Measurements from ENCODE around the gene CBX2. TPM values are rescaled to one million over a fixed set of nuclear protein-coding genes. Genes with fewer than 3 reads are reported as not detected.

Gene CBX2
- total RNA-seq, 1 experiment from 2014 or later = 28.3 TPM

DNA sequence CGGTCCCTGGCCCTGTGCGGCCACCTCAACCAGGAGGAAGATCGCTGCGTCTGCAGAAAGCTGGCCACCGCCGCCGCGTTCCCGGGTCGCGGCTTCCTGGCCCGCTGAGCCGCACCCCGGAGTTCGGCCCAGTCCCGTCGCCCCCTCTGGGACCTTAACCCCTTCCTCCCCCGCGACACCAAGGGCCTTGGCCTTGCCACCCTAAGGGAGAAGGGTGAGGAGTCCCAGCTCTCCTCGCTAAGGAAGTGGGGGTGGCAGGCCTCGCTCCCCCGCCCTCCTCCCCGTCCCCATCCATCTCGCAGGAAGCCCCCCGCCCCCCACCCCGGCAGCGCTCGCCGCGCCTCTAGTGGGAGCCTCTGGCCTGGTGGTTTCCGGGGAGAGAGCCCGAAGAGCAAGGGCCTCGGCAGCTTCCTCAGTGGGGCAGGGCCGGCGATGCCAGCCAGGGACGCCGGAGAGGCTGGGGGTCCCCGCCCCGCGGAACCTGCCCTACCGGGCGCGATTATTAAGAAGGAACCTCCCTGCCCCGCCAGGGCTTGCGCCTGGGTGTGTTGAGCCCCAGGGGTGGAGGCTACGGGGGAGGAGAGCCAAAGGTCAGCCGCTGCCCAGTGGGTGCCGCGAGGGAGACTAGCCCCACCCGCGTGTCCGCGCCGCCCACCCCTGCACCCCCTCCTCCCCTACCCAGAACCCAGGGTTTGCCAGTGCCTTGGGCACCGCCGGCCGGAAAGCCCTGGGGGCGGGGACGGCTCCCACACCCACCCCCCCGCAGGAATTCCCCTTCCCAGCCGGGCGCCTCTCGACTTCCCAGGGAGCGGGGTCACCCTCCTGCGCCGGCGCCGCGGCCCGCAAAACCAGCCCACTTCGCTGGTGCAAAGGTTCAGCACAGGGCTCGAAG, 54.5 kb downstream of the CBX2 start:
- no peak for TF ChIP-seq ELF1 (IDR thresholded peaks at IDR 0.05; ENCODE audit: borderline replicate concordance, low read depth)
- TF ChIP-seq POLR2AphosphoS5 (IDR thresholded peaks at IDR 0.05; ENCODE audit: low read depth, low read length) = peak; percentile 60
- no peak for TF ChIP-seq EZH2 (IDR thresholded peaks at IDR 0.05)
- TF ChIP-seq, protein P1, sequence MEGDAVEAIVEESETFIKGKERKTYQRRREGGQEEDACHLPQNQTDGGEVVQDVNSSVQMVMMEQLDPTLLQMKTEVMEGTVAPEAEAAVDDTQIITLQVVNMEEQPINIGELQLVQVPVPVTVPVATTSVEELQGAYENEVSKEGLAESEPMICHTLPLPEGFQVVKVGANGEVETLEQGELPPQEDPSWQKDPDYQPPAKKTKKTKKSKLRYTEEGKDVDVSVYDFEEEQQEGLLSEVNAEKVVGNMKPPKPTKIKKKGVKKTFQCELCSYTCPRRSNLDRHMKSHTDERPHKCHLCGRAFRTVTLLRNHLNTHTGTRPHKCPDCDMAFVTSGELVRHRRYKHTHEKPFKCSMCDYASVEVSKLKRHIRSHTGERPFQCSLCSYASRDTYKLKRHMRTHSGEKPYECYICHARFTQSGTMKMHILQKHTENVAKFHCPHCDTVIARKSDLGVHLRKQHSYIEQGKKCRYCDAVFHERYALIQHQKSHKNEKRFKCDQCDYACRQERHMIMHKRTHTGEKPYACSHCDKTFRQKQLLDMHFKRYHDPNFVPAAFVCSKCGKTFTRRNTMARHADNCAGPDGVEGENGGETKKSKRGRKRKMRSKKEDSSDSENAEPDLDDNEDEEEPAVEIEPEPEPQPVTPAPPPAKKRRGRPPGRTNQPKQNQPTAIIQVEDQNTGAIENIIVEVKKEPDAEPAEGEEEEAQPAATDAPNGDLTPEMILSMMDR (IDR thresholded peaks at IDR 0.05 in 2 of 3, conservative IDR thresholded peaks at IDR 0.05 in 1 of 3; ENCODE audit: borderline replicate concordance in 1 of 3, insufficient read depth in 1 of 3, low read depth in 2 of 3, low read length in 2 of 3) = no peak
- no peak for TF ChIP-seq POLR2A (IDR thresholded peaks at IDR 0.05; ENCODE audit: borderline replicate concordance, extremely low read depth, insufficient read depth, insufficient read length)
- TF ChIP-seq, protein P2, sequence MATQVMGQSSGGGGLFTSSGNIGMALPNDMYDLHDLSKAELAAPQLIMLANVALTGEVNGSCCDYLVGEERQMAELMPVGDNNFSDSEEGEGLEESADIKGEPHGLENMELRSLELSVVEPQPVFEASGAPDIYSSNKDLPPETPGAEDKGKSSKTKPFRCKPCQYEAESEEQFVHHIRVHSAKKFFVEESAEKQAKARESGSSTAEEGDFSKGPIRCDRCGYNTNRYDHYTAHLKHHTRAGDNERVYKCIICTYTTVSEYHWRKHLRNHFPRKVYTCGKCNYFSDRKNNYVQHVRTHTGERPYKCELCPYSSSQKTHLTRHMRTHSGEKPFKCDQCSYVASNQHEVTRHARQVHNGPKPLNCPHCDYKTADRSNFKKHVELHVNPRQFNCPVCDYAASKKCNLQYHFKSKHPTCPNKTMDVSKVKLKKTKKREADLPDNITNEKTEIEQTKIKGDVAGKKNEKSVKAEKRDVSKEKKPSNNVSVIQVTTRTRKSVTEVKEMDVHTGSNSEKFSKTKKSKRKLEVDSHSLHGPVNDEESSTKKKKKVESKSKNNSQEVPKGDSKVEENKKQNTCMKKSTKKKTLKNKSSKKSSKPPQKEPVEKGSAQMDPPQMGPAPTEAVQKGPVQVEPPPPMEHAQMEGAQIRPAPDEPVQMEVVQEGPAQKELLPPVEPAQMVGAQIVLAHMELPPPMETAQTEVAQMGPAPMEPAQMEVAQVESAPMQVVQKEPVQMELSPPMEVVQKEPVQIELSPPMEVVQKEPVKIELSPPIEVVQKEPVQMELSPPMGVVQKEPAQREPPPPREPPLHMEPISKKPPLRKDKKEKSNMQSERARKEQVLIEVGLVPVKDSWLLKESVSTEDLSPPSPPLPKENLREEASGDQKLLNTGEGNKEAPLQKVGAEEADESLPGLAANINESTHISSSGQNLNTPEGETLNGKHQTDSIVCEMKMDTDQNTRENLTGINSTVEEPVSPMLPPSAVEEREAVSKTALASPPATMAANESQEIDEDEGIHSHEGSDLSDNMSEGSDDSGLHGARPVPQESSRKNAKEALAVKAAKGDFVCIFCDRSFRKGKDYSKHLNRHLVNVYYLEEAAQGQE (IDR thresholded peaks at IDR 0.05; ENCODE audit: low read depth) = no peak
- H3K27me3 ChIP-seq (ENCODE audit: insufficient read depth, low read length) = no peaks in the 10 kb centered on the region
- ATAC-seq (peak; percentile 26), DNase-seq (ENCODE audit: low read depth, low spot score) (no peak)
- H3K9me2 ChIP-seq (ENCODE audit: insufficient read depth) = no peaks in the 10 kb centered on the region
- 0 out of 2 replicates have a peak overlapping the region, but pooled peaks have one; percentile 18 for H3K9ac ChIP-seq (ENCODE audit: low read length)
- no peak overlapping the region; the same call in 1 of the 2 replicates for H3K27ac ChIP-seq (ENCODE audit: low read depth, low read length)
- H2AFZ ChIP-seq (ENCODE audit: low read depth, low read length, poor library complexity, severe bottlenecking) = no peak overlapping the region
- intact Hi-C loops (cut with micrococcal nuclease) = no loop called here
- peak overlapping the region; percentile 55 for H3K4me2 ChIP-seq (ENCODE audit: low read length)
- H3K4me3 ChIP-seq (replicated peaks in 1 of 2; ENCODE audit: low read depth in 1 of 2, low read length in 2 of 2) = peak overlapping the region in 1 of 2 experiments; percentile 8; a peak in 1 of 4 replicates
- ChIA-PET POLR2A (no interaction called here), RAD21 (ENCODE audit: low non-redundant PET in 1 of 2, low total read pairs in 2 of 2, uncharacterized antibody in 2 of 2, unreplicated experiment in 2 of 2) (no interaction called here), CTCF (no interaction called here)
- peaks cover 52 to 67% of the 10 kb centered on the region in 2 experiments for H3K4me1 ChIP-seq (ENCODE audit: control insufficient read depth in 1 of 2, insufficient read depth in 2 of 2, low read length in 2 of 2)
- BruUV-seq (replicated peaks) = no TSS peak
- H3K79me2 ChIP-seq (ENCODE audit: insufficient read depth, low read length) = peaks cover 40% of the 10 kb centered on the region
- no peaks in the 10 kb centered on the region for H3K9me3 ChIP-seq (ENCODE audit: control insufficient read depth in 1 of 2, insufficient read depth in 1 of 2, low read depth in 1 of 2, low read length in 2 of 2)
- peaks cover 9 to 18% of the 10 kb centered on the region in 2 experiments; a peak in 2 of 4 replicates for H3K36me3 ChIP-seq (ENCODE audit: control insufficient read depth in 1 of 2, insufficient read depth in 2 of 2, low read length in 2 of 2)
- no peaks in the 10 kb centered on the region; the same call in 1 of the 2 replicates for H4K20me1 ChIP-seq (ENCODE audit: insufficient read depth)
